NCI-H748 treated with DMSO at 0.1 percent for 48 hours (cell line): ENCODE measurements around the gene IRAK4.
"Not testable (repeated sequence)": the region's sequence is repeated elsewhere in the genome, so short reads cannot be mapped to it uniquely, and the experiment has no call there.

ENCODE experiments used
- DNase-seq: peaks from one replicate; lab custom pipeline; 2025; lab: John Stamatoyannopoulos, UW

Gene IRAK4

GRCh38 chr12:43758728-43759563 is at the start of gene IRAK4, which contains the start of gene PUS7L:
TSS of gene IRAK4 (plus strand) at chr12:43758951. CDS start at chr12:43768112, 9,161 bp downstream.
TSS of gene PUS7L (minus strand) at chr12:43758790. CDS start at chr12:43755245, 3,545 bp downstream.
- peak; percentile 86 for DNase-seq

DNA sequence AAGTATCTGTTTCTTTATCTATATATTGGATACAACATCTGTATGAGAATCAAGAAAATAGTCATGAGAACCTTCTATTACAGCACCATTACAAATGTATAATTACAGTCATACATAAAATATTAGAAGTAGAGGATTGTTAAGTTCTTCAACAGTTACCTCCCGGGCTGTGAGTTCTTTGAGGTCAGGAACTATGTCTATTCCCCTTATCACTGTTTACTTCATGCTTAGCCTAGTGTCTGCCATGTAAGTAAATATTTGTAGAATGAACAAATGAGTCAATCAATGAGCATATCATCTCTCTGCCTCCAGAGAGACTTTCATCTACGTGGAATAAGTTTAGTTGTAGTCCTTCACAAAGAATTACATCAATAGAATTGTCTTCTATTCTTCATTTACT is 47.4 kb upstream of the IRAK4 start:
- DNase-seq: no peak

DNA sequence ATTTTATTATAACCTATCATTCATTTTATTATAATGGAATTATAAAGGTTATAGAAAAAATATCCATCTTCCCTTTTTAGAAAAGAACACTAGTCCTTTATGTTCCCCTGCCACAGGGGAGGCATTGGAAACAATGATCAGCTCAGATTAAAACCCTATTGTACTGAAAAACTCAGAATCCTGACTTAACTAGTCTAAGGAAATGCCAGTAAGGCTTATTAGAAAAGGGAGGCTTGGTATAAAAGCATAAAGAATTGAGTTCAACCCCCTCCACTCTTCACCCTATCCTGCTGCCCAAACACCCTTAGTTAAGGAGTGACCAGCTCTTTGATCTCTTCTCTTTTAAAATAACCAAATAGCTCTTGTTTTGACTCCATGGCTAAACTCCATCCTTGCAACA is 36.1 kb upstream of the IRAK4 start:
- no peak for DNase-seq

- DNase-seq: no peak
Observed at GRCh38 chr12:43723134-43723533, 35.6 kb upstream of the IRAK4 start.

- no peak for DNase-seq
Observed at GRCh38 chr12:43728117-43728516, 30.6 kb upstream of the IRAK4 start.

GRCh38 chr12:43728698-43729097 is 30.1 kb upstream of the IRAK4 start:
- DNase-seq: no peak

- no peak for DNase-seq
Observed at GRCh38 chr12:43730283-43730682, 28.5 kb upstream of the IRAK4 start.

- DNase-seq: no peak
Observed at GRCh38 chr12:43733687-43734086, 25.1 kb upstream of the IRAK4 start.

DNA sequence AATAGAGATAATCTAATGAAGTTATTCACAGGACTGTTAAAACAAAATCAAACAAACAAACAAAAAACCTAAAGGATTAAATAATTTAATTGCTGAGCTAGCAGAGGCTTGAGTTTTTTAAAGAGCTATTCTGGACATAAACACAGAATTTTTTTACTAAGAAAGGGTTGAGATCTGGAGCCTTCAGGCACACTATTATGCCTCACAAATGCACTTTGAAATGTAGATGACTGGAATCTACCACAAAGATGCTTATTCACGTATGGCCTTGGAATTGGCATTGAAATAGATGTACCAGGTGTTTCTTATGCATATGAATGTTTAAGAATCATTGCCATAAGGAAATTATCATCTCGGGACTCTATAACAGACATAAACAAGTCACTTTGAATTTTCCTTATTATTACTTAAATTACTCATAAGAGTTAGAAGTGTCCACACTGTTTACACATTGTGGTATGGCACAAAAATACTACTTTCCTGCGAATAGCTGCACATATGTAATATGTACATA is 21.8 kb upstream of the IRAK4 start:
- DNase-seq: no peak

- DNase-seq: no peak
Observed at GRCh38 chr12:43737646-43738045, 21.1 kb upstream of the IRAK4 start.

DNA sequence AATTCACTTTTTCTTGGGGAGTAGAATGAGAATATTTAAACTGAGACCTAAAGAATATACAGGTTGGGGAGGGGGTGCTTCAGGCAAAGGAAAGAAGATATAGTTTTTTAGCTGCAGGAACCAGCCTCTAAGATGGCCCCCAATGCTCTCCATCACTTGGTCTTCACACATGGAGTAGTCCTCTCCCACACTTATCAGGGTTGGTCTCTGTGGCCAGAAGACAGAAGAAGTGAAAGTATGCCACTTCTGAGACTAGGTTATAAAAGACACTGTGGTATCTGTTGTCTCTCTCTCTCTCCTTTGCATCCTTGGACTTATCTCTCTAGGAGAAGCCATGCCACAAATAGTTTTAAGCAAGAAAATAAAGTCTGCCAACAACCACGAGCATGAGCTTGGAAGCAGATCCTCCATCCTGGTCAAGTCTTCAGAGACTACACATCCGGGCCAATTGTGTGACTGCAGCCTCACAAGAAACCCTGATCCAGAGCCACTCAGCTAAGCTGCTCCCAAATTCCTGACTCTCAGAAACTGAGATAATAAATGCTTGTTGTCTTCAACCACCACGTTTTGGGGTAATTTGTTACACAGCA is 18.1 kb upstream of the IRAK4 start:
- no peak for DNase-seq

GRCh38 chr12:43742106-43742505 is 16.6 kb upstream of the IRAK4 start:
- no peak for DNase-seq

- no peak for DNase-seq
Observed at GRCh38 chr12:43744826-43745225, 13.9 kb upstream of the IRAK4 start.

DNA sequence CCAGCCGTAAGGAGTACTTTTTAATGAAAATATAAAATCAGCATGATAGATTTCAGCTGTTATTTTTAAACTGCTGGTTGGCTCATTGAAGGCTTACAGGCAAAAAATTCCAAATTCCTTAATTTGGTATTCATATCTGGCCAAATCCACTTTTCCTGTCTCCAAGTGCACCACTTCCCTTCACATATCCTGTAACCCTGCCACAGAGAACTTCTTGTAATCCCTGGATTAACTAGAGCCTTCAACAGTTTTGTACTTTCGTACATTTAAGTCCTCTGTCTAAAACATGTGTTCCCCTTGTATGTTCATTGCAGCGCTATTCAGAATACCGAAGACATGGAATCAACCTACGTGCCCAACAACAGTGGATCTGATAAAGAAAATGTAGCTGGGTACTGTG is 9.7 kb upstream of the IRAK4 start:
- no peak for DNase-seq

GRCh38 chr12:43750814-43751213 is 7.9 kb upstream of the IRAK4 start:
- no peak for DNase-seq

GRCh38 chr12:43751360-43751759 is 7.4 kb upstream of the IRAK4 start:
- DNase-seq: not testable (repeated sequence)

DNA sequence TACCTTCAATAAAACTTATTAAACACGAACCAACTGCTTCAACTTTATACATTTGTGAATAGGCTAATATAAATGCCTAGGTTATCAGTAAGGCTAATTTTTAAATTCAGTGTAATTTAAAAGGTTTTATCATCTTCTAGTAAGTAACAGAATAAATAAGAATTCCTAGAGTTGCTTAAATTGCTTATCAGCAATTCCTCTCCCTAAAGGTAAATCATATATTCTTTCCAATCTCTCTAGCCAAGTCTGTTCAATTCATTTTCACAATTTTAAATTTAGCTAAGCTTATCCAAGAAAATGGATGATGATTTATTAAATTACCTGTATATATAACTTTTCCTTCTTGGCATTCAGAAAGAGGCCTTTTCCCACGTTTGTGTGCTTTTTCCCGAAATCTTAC is 4.7 kb upstream of the IRAK4 start:
- DNase-seq: no peak

GRCh38 chr12:43758247-43758727 is 464 bp upstream of the IRAK4 start:
- no peak for DNase-seq

DNA sequence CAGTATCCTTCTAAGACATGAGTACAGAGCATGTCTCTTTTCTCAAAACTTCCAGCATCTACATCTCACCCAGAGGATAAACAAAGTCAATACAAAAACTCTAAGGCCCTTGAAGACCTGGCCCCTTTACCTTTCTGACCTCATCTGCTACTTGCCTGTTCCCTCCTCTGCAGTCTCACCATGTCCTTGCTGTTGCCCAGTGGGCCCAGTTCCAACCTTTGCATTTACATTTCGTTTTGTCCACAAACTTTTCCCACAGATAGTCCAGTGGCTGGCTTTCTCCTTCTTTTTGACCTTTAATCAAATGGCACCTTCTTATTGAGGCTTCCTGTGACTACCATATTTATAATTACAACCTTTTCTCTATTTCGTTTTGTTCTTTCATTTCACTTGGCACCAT is 1.6 kb downstream of the IRAK4 start:
- DNase-seq: no peak

GRCh38 chr12:43761500-43761899 is 2.7 kb downstream of the IRAK4 start:
- DNase-seq: no peak

GRCh38 chr12:43762596-43762995 is 3.8 kb downstream of the IRAK4 start:
- DNase-seq: no peak

DNA sequence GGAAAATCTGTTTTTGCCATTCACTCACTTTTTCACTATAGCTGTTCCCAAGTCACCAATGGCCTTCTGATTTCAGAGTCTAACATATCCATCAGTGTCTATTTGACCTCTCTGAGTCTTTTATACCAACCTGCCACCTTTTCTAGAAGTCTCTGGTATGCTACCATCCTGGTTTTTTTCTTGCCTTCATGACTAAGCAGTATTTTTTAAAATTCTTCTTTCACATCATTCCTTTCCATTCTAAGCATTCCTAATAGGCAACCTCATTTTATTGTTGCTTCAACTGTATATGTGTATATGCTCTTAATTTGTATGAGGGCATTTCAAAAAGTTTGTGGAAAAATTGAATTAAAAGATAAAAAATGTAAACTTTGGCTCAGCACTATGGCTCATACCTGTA is 5.0 kb downstream of the IRAK4 start:
- no peak for DNase-seq

GRCh38 chr12:43764528-43764927 is 5.8 kb downstream of the IRAK4 start:
- no peak for DNase-seq
